GM21529 (cell line): ENCODE results near the gene TP53.

ENCODE experiments used
- ATAC-seq: cut with Tn5 transposase; IDR thresholded peaks from one replicate; pipeline ENCODE4 v1.9.1; 2021; ENCODE audit not compliant: unreplicated experiment

Gene TP53

GRCh38 chr17:7687072-7687907, at the start of gene TP53:
TP53 (minus strand) TSS chr17:7687490; CDS start chr17:7676594, 10,896 bp downstream.
- no peak for ATAC-seq

- no peak for ATAC-seq
Measured at GRCh38 chr17:7732981-7733539, 45.8 kb upstream of the TP53 start.

DNA sequence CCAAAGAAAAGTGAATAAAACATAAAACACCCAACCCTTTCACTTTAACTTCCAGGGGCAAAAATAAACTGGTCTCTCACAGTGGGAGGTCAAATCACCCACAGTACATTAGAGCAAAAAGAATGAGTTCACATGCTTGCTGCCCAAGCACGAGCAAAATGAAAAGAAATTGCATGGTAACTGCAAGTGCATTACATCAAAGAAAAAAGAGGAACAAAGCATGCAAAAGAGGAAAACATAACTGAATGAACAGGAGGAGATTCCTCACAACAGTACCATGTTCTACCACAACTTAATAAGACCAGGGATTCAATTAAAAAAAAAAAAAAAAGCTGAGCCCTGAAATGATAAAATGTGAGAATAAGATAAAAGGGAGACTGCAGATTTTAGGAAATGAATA, 42.5 kb upstream of the TP53 start:
- ATAC-seq: no peak

DNA sequence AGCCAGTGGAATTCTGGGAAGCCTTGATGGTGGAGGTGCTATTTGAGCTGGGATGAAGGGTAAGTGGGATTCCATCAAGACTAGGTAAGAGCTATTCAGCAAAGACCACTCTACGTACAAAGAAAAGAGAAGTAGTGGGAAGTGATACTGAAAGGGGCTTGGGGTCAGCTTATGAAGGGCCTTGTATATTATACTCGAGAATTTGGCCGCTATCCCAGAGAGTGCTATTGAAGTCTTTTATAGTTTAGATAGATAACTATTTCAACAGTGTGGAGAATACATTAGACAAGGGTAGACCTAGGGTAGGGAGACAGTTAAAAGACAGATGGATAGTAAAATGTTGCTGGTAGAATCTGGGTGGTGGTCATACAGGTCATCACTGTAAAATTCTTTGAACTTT, 40.6 kb upstream of the TP53 start:
- ATAC-seq: no peak

- ATAC-seq: no peak
Measured at GRCh38 chr17:7721612-7722011, 34.3 kb upstream of the TP53 start.

GRCh38 chr17:7720125-7720524, 32.8 kb upstream of the TP53 start:
- no peak for ATAC-seq

DNA sequence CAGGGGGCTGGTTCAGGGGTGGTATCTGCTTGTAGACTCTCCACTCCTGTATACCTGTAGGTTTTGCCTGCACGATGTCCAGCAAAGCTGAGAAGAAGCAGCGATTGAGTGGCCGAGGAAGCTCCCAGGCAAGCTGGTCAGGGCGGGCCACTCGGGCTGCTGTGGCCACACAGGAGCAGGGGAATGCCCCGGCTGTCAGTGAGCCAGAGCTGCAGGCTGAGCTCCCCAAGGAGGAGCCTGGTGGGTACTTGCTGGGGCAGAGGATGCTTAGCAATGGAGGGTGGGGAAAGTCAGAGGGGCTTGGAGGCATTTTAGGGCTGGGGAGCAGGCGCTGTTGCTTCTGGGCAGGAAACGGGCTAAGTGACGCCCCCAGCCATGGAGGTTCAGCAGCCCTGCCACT, 32.4 kb upstream of the TP53 start:
- ATAC-seq: no peak

GRCh38 chr17:7717756-7718350, 30.6 kb upstream of the TP53 start:
- no peak for ATAC-seq

- no peak for ATAC-seq
Measured at GRCh38 chr17:7716901-7717755, 29.8 kb upstream of the TP53 start, which contains the start of gene DNAH2. DNAH2 (plus strand) TSS chr17:7717744; CDS start chr17:7719735, 1,991 bp downstream.

DNA sequence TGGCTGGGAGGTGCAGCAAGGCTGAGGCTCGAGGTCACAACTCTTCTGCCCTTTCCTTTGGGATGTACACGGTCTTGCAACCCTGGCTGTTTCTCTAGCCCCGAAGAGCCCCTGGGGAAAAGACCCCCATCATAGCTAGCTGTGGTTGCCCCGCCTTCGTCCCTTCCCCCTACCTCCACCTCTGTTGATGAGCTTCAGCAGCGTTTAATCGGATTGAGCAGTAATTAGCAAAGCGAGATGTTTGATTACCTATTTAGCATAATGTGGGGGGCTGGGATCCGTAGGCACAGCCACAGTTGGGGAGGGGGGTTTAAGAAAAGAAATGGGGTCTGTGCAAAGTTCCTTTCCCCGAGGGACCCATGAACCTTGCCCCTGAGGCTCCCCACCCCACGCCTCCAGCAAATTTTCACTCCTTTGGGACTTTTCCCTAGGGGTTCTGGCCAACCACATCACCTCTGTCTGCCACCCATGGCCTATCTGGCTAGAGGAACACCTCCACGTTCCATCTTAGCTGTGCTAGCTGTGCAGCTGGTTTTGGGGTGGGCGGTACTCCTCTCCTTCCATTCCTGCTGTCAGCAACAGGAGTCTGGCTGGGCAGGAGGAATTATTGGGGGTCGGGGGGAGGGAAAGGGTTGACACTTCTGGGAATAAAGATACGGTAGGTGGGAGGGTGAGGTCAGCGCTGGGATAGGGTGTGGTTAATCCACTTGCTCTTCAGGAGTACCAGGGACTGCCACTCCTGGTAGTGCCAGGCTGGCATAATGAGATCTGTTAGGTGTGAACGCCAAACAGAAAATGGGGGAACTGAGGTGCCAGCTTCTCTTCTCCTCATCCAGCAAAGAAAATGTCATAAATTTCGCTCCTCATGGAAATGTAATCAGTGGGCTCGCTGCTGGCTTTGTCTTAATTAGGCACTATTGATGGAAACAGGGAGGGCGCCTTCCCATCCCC, 28.9 kb upstream of the TP53 start:
- ATAC-seq: no peak

DNA sequence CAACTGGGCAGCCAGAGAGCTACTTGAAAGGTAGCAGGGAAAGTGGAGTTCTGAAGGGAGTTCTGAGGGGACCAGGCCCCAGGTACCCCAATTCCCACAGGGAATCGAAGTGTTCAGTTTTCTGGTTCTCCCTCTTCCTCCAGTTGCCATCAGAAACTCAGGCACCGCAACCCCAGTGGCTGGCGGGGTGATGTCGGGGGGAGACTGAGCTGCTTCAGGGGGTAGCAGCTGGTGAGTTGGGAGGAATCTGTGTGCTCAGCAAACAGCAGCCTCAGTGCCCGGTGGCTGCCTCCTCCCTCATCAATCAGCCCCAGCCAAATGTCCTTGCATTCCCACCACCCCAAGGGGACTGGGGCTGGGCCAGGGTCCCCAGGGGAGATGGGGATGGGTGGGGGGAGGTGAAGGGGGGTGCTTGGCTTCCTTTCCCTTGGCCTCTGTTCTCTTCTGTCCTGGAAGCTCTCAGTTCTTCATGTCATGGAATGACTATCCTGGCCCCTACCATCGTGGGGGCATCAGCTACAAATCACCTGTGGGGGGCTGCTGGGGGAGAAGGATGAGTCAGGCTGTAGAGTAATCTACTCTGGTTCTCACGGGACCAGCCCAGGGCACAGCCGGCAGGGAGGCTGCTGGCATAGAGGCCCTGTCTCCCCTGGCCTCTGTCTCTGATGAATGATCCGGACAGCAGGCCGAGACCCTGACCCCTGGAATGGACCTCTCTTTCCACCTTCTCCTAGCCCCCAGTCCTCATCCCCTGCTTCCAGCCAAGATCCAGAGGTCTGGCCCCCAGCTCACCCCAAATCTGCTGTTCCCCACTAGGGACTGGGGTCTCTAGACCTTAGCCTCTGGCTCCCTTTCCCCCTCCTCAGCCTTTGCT, 27.7 kb upstream of the TP53 start:
- ATAC-seq: no peak

GRCh38 chr17:7713782-7714181, 26.5 kb upstream of the TP53 start:
- no peak for ATAC-seq

- ATAC-seq: no peak
Measured at GRCh38 chr17:7712111-7712771, 25.0 kb upstream of the TP53 start.

GRCh38 chr17:7711051-7711755, 23.9 kb upstream of the TP53 start:
- no peak for ATAC-seq

- no peak for ATAC-seq
Measured at GRCh38 chr17:7710301-7710700, 23.0 kb upstream of the TP53 start.

- ATAC-seq: no peak
Measured at GRCh38 chr17:7709031-7709430, 21.7 kb upstream of the TP53 start.

DNA sequence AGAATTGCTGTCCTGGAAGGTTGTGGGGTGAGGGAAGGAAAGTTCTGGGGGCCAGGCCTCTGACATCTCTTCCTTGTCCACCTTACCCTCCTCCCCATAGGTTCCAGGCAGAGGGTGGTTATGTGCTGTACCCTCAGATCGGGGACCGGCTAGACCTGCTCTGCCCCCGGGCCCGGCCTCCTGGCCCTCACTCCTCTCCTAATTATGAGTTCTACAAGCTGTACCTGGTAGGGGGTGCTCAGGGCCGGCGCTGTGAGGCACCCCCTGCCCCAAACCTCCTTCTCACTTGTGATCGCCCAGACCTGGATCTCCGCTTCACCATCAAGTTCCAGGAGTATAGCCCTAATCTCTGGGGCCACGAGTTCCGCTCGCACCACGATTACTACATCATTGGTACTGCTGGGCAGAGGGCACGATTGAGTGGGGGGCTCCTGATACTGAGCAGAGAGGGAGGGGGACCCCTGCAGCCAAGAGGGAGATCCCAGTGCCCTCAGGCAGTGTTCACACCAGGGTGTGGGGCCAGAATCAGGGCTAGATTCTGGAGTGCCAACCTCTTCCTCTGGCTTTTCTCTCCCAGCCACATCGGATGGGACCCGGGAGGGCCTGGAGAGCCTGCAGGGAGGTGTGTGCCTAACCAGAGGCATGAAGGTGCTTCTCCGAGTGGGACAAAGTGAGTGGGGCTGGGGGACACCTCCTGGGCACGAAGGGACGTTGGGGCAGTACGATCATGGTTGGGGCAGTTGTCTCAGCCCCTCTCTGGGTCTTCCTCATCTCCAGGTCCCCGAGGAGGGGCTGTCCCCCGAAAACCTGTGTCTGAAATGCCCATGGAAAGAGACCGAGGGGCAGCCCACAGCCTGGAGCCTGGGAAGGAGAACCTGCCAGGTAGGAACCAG, 20.8 kb upstream of the TP53 start:
- ATAC-seq: no peak
